H9 (cell line): ENCODE data around the gene CACNA1D. TPM values are rescaled to one million over a fixed set of nuclear protein-coding genes. Genes with fewer than 3 reads are reported as not detected.

Source experiments
- DNase-seq: peaks from one replicate; pipeline ENCODE4 v3.0.0-alpha.2; 2017
- H2AFZ ChIP-seq: one replicate; pipeline ENCODE4 v1.6.1; 2013; ENCODE audit warnings: mild to moderate bottlenecking, low read length, control low read depth, moderate library complexity
- H2AK5ac ChIP-seq: 2 replicates; pipeline ENCODE4 v1.6.1; 2013; ENCODE audit warnings: low read length, control low read depth, mixed read lengths; ENCODE audit not compliant: insufficient read length
- H2BK120ac ChIP-seq: one replicate; pipeline ENCODE4 v1.6.1; 2013; ENCODE audit warnings: low read depth, mild to moderate bottlenecking, low read length, control low read depth, inconsistent platforms; ENCODE audit not compliant: poor library complexity, severe bottlenecking
- H2BK12ac ChIP-seq: 2 replicates; pipeline ENCODE4 v1.6.1; 2013; ENCODE audit warnings: low read length, control low read depth, mixed read lengths, low read depth; ENCODE audit not compliant: insufficient read length
- H2BK15ac ChIP-seq: 2 replicates; pipeline ENCODE4 v1.6.1; 2013; ENCODE audit warnings: low read depth, low read length, control low read depth
- H2BK20ac ChIP-seq: one replicate; pipeline ENCODE4 v1.6.1; 2013; ENCODE audit warnings: low read depth, mild to moderate bottlenecking, low read length, control low read depth, inconsistent platforms; ENCODE audit not compliant: poor library complexity, severe bottlenecking
- H2BK5ac ChIP-seq: 2 replicates; pipeline ENCODE4 v1.6.1; 2013; ENCODE audit warnings: low read length, control low read depth, mixed read lengths; ENCODE audit not compliant: insufficient read length
- H3K14ac ChIP-seq: 2 replicates; pipeline ENCODE4 v1.6.1; 2013; ENCODE audit warnings: low read length, control low read depth; ENCODE audit not compliant: insufficient read depth
- H3K18ac ChIP-seq: 2 replicates; pipeline ENCODE4 v1.6.1; 2013; ENCODE audit warnings: low read depth, mild to moderate bottlenecking, mixed read lengths, low read length, control low read depth; ENCODE audit not compliant: insufficient read length
- H3K23ac ChIP-seq: 2 replicates; pipeline ENCODE4 v1.6.1; 2013; ENCODE audit warnings: low read length, control low read depth, mixed read lengths, low read depth; ENCODE audit not compliant: insufficient read length
- H3K23me2 ChIP-seq: 2 replicates; pipeline ENCODE4 v1.6.1; 2013; ENCODE audit warnings: low read depth, mild to moderate bottlenecking, mixed read lengths, low read length, control low read depth; ENCODE audit not compliant: insufficient read length, poor library complexity, severe bottlenecking
- H3K27ac ChIP-seq: 2 replicates; pipeline ENCODE4 v1.5.1; 2013; ENCODE audit warnings: low read length, control low read depth, mixed read lengths, low read depth; ENCODE audit not compliant: insufficient read length
- H3K27me3 ChIP-seq: 2 replicates; pipeline ENCODE4 v1.6.1; 2013; ENCODE audit warnings: low read length, control low read depth, inconsistent platforms; ENCODE audit not compliant: insufficient read depth
- H3K4ac ChIP-seq: 2 replicates; pipeline ENCODE4 v1.6.1; 2013; ENCODE audit warnings: low read depth, mild to moderate bottlenecking, control low read depth, inconsistent platforms, low read length, moderate library complexity
- H3K4me1 ChIP-seq: 2 replicates; pipeline ENCODE4 v1.6.1; 2013; ENCODE audit warnings: low read length, control low read depth, inconsistent platforms; ENCODE audit not compliant: insufficient read depth
- H3K4me2 ChIP-seq: 2 replicates; pipeline ENCODE4 v1.6.1; 2013; ENCODE audit warnings: low read length, control low read depth, mixed read lengths; ENCODE audit not compliant: insufficient read length, insufficient read depth
- H3K56ac ChIP-seq: 2 replicates; pipeline ENCODE4 v1.6.1; 2013; ENCODE audit warnings: low read depth, mild to moderate bottlenecking, mixed read lengths, low read length, control low read depth; ENCODE audit not compliant: insufficient read length
- H3K79me1 ChIP-seq: 2 replicates; pipeline ENCODE4 v1.6.1; 2013; ENCODE audit warnings: low read depth, mild to moderate bottlenecking, moderate library complexity, low read length, control low read depth, inconsistent platforms; ENCODE audit not compliant: insufficient read depth, poor library complexity, severe bottlenecking
- H3K79me2 ChIP-seq: 2 replicates; pipeline ENCODE4 v1.6.1; 2013; ENCODE audit warnings: low read length, control low read depth, inconsistent platforms; ENCODE audit not compliant: insufficient read depth
- H3K9ac ChIP-seq: 2 replicates; pipeline ENCODE4 v1.6.1; 2013; ENCODE audit warnings: low read length, control low read depth, mixed read lengths; ENCODE audit not compliant: insufficient read length; ENCODE audit errors: extremely low read depth
- H3K9me3 ChIP-seq: one replicate; pipeline ENCODE4 v1.6.1; 2013; ENCODE audit warnings: low read depth, low read length, inconsistent platforms; ENCODE audit not compliant: control insufficient read depth
- H3T11ph ChIP-seq: one replicate; pipeline ENCODE4 v1.6.1; 2013; ENCODE audit warnings: mild to moderate bottlenecking, low read length, control low read depth, inconsistent platforms
- H4K20me1 ChIP-seq: one replicate; pipeline ENCODE4 v1.6.1; 2013; ENCODE audit not compliant: control insufficient read depth, insufficient read length, insufficient read depth
- H4K5ac ChIP-seq: 2 replicates; pipeline ENCODE4 v1.6.1; 2013; ENCODE audit warnings: low read depth, mild to moderate bottlenecking, mixed read lengths, low read length, control low read depth; ENCODE audit not compliant: insufficient read length
- H4K8ac ChIP-seq: replicated peaks from 2 replicates; pipeline ENCODE4 v1.6.1; 2013; ENCODE audit warnings: low read length, control low read depth, mixed read lengths, low read depth; ENCODE audit not compliant: insufficient read length
- H4K91ac ChIP-seq: 2 replicates; pipeline ENCODE4 v1.6.1; 2013; ENCODE audit warnings: low read depth, mild to moderate bottlenecking, moderate library complexity, mixed read lengths, low read length, control low read depth; ENCODE audit not compliant: insufficient read length
- H3K27ac Mint-ChIP-seq, 3 experiments: 2 replicates in 2 of 3; 3 replicates in 1 of 3; pipeline ENCODE4 v1.8.0; 2020 to 2021; ENCODE audit warnings: mixed read lengths in 3 of 3, mild to moderate bottlenecking in 1 of 3, moderate library complexity in 1 of 3
- H3K27me3 Mint-ChIP-seq: 2 replicates; pipeline ENCODE4 v1.8.0; 2021; ENCODE audit warnings: low read depth, mild to moderate bottlenecking, moderate library complexity, mixed read lengths
- H3K36me3 Mint-ChIP-seq, 3 experiments: 2 replicates in 2 of 3; 3 replicates in 1 of 3; pipeline ENCODE4 v1.8.0; 2020 to 2021; ENCODE audit warnings: low read depth in 3 of 3, mixed read lengths in 3 of 3; ENCODE audit not compliant: insufficient read depth in 1 of 3
- H3K4me1 Mint-ChIP-seq, 2 experiments: 2 replicates each; pipeline ENCODE4 v1.8.0; 2020; ENCODE audit warnings: mixed read lengths in 2 of 2
- H3K4me3 Mint-ChIP-seq, 2 experiments: 2 replicates in 1 of 2; 3 replicates in 1 of 2; pipeline ENCODE4 v1.8.0; 2020 to 2021; ENCODE audit warnings: mild to moderate bottlenecking in 2 of 2, mixed read lengths in 2 of 2, moderate library complexity in 1 of 2
- H3K9me3 Mint-ChIP-seq, 2 experiments: 2 replicates in 1 of 2; 3 replicates in 1 of 2; pipeline ENCODE4 v1.8.0; 2020; ENCODE audit warnings: mild to moderate bottlenecking in 2 of 2, mixed read lengths in 2 of 2, moderate library complexity in 1 of 2
- WGBS: extraction: QIAGEN DNeasy Blood & Tissue Kit; methylation state at CpG from one replicate; pipeline ENCODE4 v1.1.7; 2013; ENCODE audit warnings: missing lambda C conversion rate, low lambda C conversion rate, mixed read lengths; ENCODE audit not compliant: insufficient read length; ENCODE audit errors: extremely low coverage; 5-methylcytosine and 5-hydroxymethylcytosine counted together
- total RNA-seq: library from RNA; stranded (reverse); gene quantifications from 2 replicates; pipeline ENCODE4 v1.2.1, GENCODE V29; 2021
- TF ChIP-seq, protein P1 (sequence below): fragments of 200-600 bp; sonication (generic); conservative IDR thresholded peaks from 3 replicates; pipeline ENCODE4 v1.8.0; 2021; ENCODE audit warnings: antibody characterized with exemption, mild to moderate bottlenecking

Gene CACNA1D
- total RNA-seq, 1 experiment from 2014 or later: 3.5 TPM

GRCh38 chr3:53733446-53733845, 239.0 kb downstream of the CACNA1D start:
- Histone ChIP-seq H3K27ac (no peak overlapping the region), H3K4ac (no peak overlapping the region), H3K14ac (no peak overlapping the region), H3K23me2 (no peaks in the 10 kb centered on the region), H4K8ac (no peak overlapping the region), H3K9ac (no peak overlapping the region), H3K9me3 (no peaks in the 10 kb centered on the region), H3K56ac (no peak overlapping the region), H3K79me1 (no peaks in the 10 kb centered on the region), H3K79me2 (no peaks in the 10 kb centered on the region), H4K5ac (no peak overlapping the region), H3K23ac (no peak overlapping the region), H2BK120ac (no peak overlapping the region), H3K18ac (no peak overlapping the region), H2AK5ac (no peak overlapping the region), H2AFZ (no peak overlapping the region), H2BK20ac (no peak overlapping the region), H4K20me1 (no peaks in the 10 kb centered on the region), H2BK5ac (no peak overlapping the region), H4K91ac (no peak overlapping the region), H2BK15ac (no peak overlapping the region), H3K4me1 (no peaks in the 10 kb centered on the region), H2BK12ac (no peak overlapping the region), H3K4me2 (no peak overlapping the region), H3T11ph (no peak overlapping the region), H3K27me3 (no peaks in the 10 kb centered on the region)
- Mint-ChIP-seq H3K27ac (no peak overlapping the region), H3K4me1 (no peaks in the 10 kb centered on the region; a peak in 1 of 4 replicates), H3K4me3 (no peak overlapping the region), H3K36me3 (no peaks in the 10 kb centered on the region), H3K9me3 (no peaks in the 10 kb centered on the region), H3K27me3 (0 out of 2 replicates have a peak, but pooled peaks cover 2% of the 10 kb centered on the region)
- no CpG with 5 or more reads among the region's 1 CpG for WGBS
- DNase-seq: no peak
- TF ChIP-seq, protein P1, sequence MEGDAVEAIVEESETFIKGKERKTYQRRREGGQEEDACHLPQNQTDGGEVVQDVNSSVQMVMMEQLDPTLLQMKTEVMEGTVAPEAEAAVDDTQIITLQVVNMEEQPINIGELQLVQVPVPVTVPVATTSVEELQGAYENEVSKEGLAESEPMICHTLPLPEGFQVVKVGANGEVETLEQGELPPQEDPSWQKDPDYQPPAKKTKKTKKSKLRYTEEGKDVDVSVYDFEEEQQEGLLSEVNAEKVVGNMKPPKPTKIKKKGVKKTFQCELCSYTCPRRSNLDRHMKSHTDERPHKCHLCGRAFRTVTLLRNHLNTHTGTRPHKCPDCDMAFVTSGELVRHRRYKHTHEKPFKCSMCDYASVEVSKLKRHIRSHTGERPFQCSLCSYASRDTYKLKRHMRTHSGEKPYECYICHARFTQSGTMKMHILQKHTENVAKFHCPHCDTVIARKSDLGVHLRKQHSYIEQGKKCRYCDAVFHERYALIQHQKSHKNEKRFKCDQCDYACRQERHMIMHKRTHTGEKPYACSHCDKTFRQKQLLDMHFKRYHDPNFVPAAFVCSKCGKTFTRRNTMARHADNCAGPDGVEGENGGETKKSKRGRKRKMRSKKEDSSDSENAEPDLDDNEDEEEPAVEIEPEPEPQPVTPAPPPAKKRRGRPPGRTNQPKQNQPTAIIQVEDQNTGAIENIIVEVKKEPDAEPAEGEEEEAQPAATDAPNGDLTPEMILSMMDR: no peak
